DMS79 (cell line): ENCODE data around the gene DCAF10.
"Not testable (repeated sequence)": the region's sequence is repeated elsewhere in the genome, so short reads cannot be mapped to it uniquely, and the experiment has no call there.

Source experiments
- DNase-seq: peaks from one replicate; lab custom pipeline; 2025; lab: John Stamatoyannopoulos, UW

DCAF10 gene

DNA sequence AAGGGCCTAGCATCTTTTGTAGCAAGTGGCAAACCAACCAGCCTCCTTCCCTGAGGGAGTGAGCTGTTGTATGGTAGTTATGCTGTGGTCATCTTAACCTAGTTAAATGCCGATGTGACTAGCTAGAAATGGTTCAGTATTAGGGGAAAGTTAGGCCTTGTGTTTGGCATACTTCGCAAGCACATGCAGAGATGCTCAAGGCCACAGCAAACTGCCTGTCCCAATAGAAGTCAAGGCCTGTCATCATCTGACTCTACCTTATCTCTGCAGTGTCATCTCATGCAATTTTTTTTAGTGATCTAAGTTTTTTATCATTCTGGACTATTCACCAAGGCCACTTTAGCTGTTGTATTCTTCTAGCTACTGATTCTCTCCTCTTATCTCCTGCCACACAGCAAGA, 10.5 kb upstream of the DCAF10 start:
- DNase-seq: no peak

- DNase-seq: no peak
Measured at GRCh38 chr9:37792122-37792521, 8.5 kb upstream of the DCAF10 start.

GRCh38 chr9:37796232-37796631, 4.4 kb upstream of the DCAF10 start:
- no peak for DNase-seq

DNA sequence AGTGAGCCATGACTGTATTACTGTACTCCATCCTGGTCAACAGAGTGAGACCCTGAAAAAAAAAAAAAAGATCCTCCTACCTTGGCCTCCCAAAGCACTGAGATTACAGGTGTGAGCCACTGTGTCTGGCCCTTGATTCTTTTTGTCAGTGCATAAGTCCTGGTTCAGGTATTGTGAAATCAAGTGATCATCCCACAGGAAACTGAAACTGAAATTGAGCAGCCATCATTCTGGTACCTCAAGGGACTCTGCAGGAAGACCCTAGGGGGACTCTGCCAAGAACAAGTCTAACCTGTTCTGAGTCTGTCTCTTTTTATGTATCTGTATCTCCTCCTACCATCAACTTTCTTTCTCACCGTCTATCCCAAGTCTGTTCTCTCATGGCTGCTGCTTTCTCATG, 1.9 kb upstream of the DCAF10 start:
- DNase-seq: no peak

DNA sequence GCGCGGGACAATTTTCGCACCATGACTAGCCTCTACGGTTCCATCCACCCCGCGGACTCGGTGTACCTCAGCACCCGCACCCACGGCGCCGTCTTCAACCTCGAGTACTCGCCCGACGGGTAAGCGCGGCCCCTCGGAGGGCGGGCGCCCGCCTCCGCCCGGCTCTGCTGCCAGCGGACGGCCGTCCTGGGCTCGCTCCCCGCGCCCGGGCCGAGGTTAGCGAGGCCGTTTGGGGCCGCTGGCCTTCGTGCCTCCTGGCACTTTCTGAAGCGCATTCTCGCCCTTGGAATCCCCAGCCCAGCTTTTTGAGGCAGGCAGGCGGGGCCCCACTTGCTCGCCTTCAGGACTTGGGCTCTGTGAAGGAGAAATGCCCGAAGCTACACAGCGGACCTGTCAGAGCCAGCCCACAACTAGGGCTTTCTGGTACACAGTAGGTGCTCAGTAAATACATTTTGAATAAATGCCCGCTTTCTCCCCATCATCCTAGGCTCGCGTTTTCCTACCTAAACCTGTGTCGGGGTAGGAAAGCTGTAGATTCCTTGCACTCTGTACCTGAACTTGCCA, 772 bp downstream of the DCAF10 start:
- no peak for DNase-seq

- no peak for DNase-seq
Measured at GRCh38 chr9:37801959-37802711, 1.5 kb downstream of the DCAF10 start.

DNA sequence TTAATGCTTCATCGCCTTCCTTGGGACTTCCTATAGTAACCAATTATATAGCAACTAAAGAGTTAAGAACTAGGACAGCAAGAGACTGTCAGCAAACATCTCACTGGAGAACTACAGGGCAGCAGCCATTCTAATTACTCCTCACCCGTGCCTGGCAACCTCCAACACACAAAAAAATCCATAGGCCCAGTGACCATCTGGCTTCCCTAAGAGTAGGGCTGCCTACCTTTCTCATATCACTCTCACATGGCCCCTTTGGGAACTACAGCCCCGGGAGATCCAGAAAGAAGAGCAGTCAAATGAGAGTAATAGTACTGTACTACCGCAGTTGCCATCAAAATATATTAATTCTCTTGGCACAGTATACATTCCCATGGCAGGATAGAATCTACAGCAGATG, 5.7 kb downstream of the DCAF10 start:
- DNase-seq: no peak

DNA sequence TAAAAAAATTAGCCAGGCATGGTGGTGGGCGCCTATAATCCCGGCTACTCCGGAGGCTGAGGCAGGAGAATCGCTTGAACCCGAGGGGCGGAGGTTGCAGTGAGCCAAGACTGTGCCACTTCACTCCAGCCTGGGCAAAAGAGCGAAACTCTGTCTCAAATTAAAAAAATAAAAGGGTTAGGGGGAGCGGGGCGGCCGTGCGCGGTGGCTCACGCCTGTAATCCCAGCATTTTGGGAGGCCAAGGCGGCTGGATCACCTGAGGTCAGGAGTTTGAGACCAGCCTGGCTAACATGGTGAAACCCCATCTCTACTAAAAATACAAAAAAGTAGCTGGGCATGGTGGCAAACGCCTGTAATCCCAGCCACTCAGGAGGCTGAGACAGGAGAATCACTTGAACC, 9.1 kb downstream of the DCAF10 start:
- DNase-seq: not testable (repeated sequence)

DNA sequence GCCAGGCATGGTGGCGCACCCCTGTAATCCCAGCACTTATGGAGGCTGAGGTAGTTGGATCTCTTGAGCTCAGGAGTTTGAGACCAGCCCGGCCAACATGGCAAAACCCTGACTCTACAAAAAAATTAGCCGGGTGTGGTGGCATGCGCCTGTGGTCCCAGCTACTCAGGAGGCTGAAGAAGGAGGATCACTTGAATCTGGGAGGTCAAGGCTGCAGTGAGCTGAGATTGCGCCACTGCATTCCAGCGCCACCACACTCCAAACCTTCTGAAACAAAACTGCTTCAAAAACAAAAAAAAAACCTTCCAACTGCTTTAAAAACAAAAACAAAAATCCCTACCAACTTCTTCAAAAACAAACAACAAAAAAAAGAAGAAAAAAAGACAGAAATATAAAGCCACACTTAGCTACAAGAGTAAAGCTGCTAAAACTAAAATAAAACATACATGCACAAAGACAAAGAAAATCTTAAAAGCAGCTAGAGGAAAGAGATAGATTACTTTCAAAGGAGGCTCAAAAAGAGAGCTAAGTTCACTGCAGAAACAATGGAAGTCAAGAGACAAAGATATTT, 11.4 kb downstream of the DCAF10 start:
- no peak for DNase-seq

DNA sequence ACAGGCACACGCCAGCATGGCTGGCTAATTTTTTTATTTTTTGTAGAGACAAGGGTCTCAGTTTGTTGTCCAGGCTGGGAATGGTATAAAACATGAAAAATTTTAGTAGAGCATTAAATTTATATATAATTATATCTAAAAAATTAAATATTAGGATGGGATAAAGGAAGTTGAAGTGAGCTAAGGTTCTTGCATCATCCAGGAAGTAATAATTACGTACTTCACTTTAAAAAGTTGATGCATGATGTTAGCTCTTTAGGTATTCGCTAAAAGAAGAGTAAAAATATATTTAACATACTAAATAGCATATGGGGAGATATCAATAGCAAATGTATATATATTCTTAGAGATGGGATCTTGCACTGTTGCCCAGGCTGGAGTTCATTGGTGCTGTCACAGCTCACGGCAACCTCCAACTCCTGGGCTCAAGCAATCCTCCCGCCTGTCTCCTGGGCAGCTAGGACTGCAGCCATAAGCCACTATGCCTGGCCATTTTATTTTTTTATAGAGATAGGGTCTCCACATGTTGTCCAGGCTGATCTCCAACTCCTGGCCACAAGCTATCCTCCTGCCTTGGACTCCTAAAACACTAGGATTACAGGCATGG, 12.3 kb downstream of the DCAF10 start:
- DNase-seq: no peak

- DNase-seq: no peak
Measured at GRCh38 chr9:37818849-37819248, 18.3 kb downstream of the DCAF10 start.

- no peak for DNase-seq
Measured at GRCh38 chr9:37820142-37820541, 19.5 kb downstream of the DCAF10 start.

- DNase-seq: not testable (repeated sequence)
Measured at GRCh38 chr9:37825174-37825573, 24.6 kb downstream of the DCAF10 start.

DNA sequence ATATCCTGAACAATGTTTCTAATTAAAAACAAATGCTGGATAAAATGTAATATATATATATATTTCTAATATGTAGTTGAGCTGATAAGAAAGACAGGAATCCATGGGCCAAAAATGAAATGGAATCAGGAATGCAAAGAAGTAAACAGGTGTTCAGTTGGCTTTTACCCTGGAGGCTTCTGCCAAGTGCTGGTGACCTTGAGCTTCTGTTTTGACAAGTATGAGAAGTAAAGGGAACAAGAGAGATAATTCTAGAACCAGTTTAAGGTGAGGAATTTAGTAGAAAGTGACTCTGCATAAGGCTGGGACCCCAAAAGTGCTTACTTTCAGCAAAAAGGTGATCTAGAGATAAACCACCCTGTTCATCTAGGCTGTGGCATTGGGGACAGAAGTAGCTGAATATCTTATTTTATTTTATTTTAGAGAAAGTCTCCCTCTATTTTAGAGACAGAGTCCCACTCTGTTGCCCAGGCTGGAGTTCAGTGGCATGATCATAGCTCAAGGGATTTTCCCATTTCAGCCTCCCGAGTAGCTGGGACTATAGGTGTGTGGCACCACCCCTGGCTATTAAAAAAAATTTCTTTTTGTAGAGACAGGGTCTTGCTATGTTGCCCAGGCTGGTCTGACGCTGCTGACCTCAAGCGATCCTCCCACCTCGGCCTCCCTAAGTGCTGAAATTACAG, 27.0 kb downstream of the DCAF10 start:
- no peak for DNase-seq

DNA sequence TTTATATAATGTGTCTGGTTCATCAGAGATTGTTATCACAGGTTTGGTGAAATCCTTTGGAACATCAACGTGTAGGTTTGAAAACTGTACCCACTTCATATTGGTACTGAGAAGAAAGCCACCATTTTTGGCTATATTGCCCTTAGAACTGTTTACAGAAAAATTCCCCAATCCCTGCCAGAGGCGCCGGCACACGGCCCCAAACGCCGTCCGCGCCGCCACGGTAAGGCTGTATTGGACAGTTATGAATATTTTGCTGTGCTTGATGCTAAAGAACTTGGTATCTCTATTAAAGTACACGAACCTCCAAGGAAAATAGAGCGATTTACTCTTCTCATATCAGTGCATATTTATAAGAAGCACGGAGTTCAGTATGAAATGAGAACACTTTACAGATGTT, 35.2 kb downstream of the DCAF10 start:
- DNase-seq: no peak

DNA sequence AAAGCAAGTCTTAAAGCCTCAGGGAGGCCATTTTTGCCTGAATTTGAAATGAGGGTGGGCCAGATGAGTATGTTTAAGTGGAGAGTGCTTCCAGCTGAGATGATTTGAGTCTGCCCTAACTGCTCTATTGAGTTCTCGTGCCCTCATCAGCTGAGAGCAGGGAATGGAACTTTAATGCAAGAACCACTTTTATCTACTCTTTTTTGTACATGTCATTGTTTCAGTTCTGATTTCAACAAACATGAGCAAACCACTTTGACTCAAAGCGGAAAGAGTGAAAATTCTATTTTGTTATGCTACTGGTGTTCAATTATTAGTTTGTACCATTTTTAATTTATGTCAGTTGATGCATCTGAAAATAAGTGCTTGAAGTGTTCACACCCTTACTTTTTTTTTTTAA, 35.8 kb downstream of the DCAF10 start:
- no peak for DNase-seq

- DNase-seq: no peak
Measured at GRCh38 chr9:37839496-37840461, 39.2 kb downstream of the DCAF10 start.

- DNase-seq: no peak
Measured at GRCh38 chr9:37840560-37841194, 40.1 kb downstream of the DCAF10 start.

DNA sequence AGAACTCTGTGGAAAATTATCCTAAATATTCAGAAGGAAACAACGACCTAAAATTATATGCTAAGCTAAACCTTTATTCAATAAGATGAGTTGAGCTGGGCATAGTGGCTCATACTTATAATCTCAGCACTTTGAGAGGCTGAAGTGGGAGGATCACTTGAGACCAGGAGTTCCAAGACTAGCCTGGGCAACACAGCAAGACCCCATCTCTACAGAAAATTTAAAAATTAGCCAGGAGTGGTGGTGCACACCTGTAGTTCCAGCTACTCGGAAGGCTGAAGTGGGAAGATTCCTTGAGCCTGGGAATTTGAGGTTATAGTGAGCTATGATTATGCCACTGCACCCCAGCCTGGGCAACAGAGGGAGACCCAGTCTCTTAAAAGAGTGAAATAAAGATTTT, 51.6 kb downstream of the DCAF10 start:
- no peak for DNase-seq

- DNase-seq: no peak
Measured at GRCh38 chr9:37856551-37856950, 56.0 kb downstream of the DCAF10 start.

DNA sequence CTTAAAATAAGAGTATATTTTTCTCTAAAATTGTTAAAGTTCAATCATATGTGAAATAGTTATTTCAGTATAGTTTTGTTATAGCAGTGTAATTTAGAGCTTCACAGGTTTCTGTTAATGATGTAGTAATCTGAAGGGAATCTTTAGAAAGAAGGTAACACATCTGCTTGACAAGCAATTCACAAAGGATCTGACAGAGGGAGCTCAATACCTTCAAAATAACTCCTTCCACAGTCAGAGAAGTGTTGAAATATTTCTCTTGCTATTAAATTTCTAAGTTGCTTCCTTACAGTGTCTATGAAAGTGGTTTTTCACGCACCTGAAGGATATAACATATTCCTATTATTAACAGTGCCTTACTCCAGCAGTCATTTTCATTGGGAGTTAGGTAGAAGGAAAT, 58.4 kb downstream of the DCAF10 start:
- no peak for DNase-seq
